GM18502 (cell line): ENCODE measurements around the gene AHRR.
"Not testable (repeated sequence)": the region's sequence is repeated elsewhere in the genome, so short reads cannot be mapped to it uniquely, and the experiment has no call there.

Experiments
- ATAC-seq: cut with Tn5 transposase; IDR thresholded peaks from one replicate; pipeline ENCODE4 v1.9.1; 2021; ENCODE audit warnings: mild to moderate bottlenecking; ENCODE audit not compliant: unreplicated experiment, poor library complexity

AHRR gene

DNA sequence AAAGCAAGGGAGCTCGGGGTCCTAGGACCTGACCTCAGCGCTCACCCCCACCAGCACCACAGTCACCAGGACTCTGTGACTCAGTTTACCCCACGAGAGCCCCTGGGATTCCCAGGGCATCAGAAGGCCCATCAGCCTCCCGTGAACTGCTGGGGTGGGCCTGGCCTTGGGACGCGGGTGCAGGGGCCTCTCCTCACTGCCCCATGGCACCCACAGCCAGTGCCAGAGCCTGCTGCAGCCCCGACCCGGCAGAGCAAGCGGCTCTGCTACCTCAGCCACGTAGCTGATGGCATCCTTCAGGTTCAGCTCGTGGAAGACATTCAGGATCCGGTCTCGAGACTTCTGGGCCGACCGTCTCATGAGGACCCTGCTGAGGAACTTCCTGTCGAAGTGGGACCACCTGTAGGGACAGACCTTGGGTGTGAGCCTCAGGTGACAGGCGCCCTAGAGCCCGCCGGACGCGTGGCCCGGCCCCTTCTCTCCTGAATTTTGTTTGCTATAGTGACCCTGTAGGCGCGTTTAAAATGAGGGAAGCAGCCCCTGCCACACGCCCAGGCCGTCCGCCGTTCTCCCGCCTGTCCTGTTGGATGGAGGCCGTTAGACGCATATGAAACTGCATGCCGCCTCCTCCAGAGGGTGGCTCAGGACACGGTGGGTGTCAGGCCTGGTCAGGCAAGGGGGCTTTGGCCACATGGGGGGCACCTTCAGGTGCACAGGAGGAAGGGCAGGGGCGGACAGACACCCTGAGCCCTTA is 158.2 kb downstream of the AHRR start:
- no peak for ATAC-seq

DNA sequence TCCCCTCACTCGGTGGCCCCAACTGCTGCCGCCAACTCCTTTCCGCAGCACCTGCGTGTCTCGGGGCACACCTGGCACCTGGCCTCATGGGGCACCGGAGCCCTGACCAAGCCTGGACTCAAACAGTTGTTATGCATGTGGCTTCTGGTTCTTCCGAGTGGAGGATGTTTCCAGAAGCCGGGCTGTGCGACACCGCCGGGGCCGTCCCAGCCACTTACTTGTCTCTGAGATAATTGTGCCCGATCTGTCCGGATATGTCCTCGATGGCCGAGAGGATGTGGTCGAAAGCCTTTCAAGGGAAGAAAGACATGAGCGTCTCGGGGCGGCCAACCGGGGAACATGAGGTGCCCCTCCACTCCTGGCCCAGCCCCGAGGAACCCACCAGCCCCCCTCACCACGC is 159.8 kb downstream of the AHRR start:
- no peak for ATAC-seq

DNA sequence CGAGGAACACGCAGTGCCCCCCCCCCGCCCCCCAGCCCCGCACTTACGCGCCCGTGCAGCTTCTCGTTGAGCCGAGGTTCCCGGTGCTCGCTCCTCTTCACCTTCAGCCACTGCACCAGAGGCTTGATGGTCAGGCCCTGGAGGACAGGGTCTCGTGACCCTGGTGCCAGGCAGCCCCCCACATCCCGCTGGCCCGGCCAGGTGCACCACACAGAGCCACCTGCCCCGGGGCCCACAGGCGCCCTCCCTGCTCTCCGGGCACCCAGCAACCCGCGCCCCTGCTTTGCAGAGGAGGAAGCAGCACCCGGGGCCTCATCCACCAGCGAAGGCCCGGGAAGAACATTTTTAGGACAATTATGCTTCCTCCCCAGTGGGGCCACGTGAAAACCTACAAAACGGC is 160.5 kb downstream of the AHRR start:
- no peak for ATAC-seq

DNA sequence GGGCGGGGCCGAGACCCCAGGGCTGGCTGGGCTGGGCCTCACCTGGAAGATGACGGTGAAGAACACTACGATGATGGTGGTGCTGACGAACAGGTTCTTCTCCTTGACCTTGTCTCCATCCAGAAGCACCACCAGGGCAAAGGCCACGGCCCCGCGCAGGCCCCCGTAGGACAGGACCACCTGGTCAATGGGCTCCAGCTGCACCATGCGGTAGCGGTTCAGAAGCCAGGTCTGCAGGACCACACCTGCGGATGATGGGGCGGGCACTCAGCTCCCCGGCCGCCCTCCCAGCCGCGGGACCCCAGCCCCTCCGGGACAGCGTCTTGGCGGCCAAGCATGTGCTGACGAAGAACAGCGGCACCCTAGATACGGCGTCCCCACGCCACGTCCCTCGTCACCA is 161.0 kb downstream of the AHRR start:
- ATAC-seq, result no peak

DNA sequence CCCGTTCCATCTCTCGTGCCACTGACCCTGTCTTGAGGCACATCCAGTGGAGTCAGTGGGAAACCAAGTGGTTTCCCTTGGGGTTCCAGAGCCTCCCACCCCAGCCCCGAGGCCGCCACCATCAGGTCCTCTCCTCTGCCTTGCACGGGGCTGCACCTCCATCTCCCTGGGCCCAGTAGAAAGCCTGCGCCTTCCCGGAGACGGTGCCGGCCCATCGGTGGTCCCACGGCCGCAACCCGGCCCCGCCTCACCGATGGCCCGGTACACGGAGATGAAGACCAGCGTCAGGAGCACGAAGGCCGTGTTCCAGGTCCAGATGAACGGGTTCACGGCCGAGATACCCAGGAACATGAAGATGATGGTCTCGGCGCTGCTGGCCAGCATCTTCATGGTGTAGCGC is 161.5 kb downstream of the AHRR start:
- no peak for ATAC-seq

DNA sequence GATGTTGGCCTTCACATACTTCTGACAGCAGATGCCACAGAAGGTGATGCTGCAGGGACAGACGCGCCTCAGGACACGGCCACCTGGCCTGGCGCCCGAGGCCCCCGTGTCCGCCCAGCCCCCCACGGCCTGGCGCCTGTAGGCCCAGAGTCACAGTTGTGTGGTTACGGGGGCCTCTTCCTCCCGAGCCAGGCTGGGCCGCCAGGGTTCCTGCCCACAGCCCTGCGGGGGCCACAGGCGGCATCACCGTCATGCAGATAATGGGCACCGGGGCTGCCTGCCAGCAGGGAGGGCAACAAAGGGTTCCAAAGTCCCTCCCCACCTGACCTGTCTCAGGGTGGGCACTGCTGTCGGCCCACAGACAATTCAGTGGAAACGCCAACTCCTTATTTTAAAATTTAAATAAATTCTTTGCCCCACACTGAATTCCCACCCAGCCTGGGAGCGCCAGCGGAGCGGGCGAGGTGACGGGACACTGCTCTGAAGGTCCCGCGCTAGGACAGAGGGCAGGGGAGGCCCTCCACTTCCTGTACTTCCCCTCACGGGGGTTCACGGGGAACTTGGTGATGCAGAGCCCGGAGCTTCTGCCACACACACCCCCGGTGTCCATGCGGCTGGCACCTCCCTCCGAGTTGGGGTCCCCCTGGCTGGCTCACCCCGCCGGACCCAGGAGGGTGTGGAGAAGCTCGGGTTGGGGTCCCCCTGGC is 162.1 kb downstream of the AHRR start:
- ATAC-seq, result no peak

DNA sequence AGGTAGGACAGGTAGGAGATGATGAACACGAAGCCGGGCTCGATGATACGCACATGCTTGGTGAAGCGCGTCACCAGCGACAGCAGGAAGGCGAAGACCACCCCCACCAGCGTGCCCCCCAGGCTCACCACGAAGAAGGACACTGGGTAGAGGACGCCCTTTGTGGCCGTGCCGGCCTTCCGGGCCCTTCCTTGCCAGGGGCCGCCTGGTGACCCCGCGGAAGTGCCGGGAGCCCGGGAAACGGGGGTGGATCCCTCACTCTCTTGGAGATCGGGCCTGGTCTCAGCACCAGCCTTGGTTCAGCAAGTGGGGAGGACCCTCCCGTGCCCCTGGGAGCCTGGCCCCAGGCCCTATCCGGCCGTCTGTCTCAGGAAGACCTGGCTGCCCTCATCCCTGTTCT is 163.0 kb downstream of the AHRR start:
- ATAC-seq, result no peak

DNA sequence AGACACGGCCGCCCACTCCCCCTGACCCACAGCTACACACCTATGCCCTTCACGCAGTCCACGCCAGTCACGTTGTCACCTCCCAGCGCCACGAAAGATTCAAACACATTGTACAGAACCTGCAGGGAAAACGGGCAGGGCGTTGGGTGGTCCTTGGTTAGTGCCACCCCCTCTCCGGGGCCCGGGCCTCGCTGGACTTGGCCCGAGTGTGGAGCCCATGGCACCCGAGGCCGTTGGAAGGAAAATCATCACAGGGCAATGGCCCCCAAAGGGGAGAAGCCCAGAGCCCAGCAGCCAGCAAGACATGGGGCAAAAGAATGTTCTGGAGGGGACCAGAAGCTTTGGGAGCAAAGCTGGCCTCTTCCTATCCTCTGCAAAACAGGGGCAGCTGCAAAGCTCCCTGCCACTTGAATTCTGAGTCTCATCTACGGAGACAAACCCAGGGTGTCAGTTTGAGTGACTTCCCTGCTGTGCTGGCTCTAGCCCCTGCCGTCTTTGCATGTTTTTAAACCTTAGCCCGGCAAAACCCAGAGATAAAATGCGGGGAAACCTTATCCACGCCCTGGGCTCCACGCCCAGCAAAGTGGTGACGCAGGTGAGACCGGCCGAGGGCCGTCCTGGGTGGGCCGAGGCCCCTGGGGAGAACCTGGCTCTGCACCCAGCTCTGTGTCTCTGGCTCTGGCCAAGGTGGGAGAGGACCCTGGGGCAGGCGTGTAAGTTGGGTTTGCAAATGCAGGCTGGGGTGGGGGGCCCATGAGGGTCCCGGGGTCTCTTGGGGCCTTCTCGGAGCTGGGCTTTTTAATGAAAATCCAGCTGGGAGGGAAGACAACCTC is 163.8 kb downstream of the AHRR start:
- ATAC-seq, result no peak

DNA sequence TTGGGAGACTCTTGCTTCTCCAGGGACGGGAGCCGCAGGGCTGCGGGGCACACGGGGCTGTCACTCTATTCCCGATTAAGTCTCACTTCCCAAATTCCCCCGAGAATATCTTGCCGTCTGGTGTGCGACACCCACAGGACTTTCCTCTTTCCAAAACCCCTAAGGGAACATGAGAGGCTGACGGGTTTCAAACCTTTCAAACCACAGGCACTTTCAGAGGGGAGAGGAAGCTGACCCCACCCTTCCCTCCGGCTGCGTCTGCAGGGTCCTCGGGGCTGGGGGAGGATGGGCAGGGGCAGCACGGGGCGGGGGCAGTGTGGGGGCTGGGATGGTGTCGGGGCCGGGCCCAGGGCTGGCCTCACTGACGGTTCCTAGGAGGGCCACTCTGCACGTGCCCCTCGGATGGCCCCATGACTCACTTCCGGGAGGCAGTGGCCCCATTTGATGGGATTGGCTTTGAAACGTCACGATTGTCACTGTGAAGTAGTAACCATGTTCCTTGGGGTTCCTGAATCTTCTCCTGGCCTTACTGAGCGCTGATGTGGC is 164.5 kb downstream of the AHRR start:
- ATAC-seq, result no peak

DNA sequence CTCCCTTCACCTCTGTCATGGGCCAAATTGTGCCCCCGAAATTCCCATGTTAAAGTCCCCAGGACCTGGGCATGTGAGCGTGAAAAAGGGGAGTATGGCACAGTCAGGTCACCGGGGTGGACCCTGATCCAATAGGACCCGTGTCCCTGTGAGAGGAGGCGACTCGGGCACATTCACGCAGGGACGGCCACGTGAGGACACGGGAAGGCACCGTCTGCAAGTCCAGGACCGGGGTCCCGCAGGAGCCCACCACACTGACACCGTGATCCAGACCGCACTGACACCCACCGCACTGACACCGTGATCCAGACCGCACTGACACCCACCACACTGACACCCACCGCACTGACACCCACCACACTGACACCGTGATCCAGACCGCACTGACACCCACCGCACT is 165.1 kb downstream of the AHRR start:
- not testable (repeated sequence) for ATAC-seq
